A673 (cell line): Measurements from ENCODE around the gene CDC73.

Experiments used
- EZH2 ChIP-seq: fragments of 200-600 bp; sonication (generic); IDR thresholded peaks from 2 replicates; pipeline ENCODE4 v1.6.1; 2017; ENCODE audit warnings: borderline replicate concordance, low read depth, mild to moderate bottlenecking, mixed read lengths, antibody characterized with exemption, low read length; ENCODE audit not compliant: poor library complexity, severe bottlenecking
- TF ChIP-seq, protein P1 (sequence below): fragments of 300-800, 200-600 bp; sonication (generic); conservative IDR thresholded peaks from 2 replicates; pipeline ENCODE4 v1.5.1; 2017; ENCODE audit warnings: low read depth, mild to moderate bottlenecking, antibody characterized with exemption, low read length, moderate library complexity, mixed read lengths

DNA sequence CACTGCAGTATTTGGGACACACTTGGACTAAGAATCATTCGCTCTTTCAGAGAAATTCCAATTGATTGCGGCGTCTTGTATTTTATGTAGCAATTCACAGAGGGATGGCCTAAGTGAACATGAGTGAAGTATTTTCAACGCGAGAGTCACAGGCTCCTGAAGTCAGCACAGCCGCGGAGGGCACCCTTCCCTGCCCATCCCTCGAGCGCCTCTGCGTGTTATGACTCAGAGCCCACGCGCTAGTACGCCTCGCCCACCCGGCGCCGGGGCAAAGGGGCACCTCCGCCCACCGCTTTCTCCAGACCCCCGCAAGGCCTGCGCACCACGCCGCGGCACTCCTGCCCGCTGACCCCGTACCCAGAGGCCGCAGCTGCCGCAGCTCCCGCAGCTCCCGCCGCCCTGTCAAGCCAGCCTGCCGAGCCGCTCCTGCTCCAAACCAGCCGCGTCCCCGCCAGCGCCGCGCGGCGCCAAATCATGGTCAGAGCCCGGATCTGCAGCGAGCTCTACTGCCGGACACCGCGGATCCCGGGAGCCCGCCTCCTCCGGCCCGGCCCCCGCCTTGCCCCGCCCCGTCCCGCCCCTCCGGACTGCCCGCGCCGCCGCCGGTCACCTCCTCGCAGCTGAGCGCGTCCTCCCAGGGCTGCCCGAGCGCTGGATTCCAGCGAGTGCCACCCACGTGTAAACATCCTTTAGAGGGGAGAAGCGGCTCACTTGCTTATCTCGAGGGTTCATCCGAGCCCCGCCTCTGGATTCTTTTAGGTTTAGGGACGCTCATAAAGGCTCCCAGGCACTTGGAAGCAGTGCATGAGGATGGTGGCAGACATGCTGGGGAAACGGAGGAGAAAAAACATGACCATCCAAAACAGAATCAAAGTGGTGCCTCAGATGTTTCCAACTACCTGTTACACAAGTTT lies 16.7 kb upstream of the CDC73 start, which contains the start of gene GLRX2:
- TF ChIP-seq EZH2 = no peak
- TF ChIP-seq, protein P1, sequence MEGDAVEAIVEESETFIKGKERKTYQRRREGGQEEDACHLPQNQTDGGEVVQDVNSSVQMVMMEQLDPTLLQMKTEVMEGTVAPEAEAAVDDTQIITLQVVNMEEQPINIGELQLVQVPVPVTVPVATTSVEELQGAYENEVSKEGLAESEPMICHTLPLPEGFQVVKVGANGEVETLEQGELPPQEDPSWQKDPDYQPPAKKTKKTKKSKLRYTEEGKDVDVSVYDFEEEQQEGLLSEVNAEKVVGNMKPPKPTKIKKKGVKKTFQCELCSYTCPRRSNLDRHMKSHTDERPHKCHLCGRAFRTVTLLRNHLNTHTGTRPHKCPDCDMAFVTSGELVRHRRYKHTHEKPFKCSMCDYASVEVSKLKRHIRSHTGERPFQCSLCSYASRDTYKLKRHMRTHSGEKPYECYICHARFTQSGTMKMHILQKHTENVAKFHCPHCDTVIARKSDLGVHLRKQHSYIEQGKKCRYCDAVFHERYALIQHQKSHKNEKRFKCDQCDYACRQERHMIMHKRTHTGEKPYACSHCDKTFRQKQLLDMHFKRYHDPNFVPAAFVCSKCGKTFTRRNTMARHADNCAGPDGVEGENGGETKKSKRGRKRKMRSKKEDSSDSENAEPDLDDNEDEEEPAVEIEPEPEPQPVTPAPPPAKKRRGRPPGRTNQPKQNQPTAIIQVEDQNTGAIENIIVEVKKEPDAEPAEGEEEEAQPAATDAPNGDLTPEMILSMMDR = no peak
